Activated CD8-positive, alpha-beta memory T cell treated with anti-CD3 and anti-CD28 coated beads for 48 hours (primary cell): ENCODE results near the gene PRKCI.
"Not testable (repeated sequence)": the region's sequence is repeated elsewhere in the genome, so short reads cannot be mapped to it uniquely, and the experiment has no call there.

Experiments used
- DNase-seq, 3 experiments: peaks; one replicate each; pipeline ENCODE4 v3.0.0-alpha.2; 2020; ENCODE audit warnings: low read depth in 2 of 3, low spot score in 2 of 3

The PRKCI gene

DNA sequence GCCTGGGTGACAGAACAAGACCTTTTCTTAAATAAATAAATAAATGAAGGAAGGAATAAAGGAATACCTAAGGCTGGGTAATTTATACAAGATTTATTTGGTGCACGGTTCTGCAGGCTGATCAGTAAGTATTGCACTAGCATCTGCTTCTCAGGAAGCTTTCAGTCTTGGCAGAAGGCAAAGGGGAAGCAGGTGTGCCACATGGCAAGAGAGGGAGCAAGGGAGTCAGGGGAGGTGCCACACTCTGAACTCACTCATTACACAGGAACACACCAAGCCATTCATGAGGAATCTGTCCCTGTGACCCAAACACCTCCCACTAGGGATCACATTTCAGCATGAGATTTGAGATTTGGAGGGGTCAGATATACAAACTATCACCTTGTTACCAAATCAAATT is 56.4 kb downstream of the PRKCI start:
- no peak for DNase-seq

DNA sequence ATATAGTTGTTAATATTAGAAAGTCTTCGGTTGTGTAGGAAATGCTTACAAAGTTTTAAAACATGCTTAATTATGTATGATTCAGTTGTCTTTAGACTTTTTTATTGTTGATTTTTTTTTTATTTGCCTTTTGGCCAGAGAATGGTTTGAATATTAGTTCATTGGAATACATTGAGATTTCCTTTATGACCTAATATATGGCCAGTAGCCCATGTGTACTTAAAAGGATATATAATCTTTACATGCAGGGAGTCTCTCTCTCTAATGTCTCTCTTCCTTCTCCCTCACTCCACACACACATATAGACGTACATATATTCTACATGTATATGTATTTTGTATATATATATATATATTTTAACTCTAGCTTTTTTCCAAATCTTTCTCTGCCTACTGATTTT is 68.0 kb downstream of the PRKCI start:
- no peak for DNase-seq

DNA sequence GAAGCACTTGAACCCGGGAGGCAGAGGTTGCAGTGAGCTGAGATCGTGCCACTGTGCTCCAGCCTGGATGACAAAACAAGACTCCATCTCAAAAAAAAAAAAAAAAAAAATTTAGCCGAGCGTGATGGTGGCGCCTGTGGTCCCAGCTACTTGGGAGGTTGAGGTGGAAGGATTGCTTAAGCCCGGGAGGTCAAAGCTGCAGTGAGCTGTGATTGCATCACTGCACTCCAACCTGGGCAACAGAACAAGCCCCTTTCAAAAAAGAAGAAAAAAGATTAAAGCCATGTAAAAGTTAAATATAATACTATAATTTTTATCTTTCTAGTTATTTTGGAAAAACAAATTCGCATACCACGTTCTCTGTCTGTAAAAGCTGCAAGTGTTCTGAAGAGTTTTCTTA is 73.4 kb downstream of the PRKCI start:
- no peak for DNase-seq

DNA sequence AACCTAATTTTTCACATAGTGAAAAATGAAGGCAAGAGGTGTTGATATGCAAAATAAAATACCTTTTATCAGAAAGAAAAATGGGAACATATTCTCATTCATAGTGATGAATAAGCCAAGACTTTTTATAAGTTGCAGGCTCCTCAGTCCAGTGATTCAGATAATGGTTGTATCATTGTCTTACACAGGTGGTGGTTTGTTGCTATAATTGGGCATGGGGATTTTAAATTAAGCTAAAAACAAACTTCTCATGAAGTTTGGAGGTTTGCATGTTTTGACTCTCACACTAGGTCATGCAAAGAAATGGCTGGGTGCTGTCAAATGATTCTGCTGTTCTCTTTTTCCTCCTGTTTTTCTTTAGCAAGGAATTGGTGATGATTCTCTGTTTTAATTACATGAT is 74.5 kb downstream of the PRKCI start:
- DNase-seq = no peak

DNA sequence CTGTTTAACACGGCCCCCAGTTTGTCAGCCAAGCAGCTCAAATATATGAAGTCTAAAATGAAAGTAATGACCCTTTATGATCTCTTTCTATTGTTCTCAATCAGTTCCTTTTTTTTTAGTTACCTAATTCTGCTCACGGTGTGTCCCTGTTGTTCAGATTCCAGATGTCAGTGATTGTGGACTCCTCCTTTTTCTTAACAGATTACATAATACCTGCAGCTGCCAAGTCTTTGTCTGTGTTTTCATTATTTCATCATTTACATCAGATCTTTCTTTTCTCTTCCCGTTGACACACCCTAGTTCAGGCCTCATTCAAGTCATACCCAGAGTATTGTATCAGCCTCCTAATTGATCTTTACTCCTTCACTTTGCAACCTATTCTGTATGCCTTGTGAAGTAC is 79.2 kb downstream of the PRKCI start:
- no peak for DNase-seq

DNA sequence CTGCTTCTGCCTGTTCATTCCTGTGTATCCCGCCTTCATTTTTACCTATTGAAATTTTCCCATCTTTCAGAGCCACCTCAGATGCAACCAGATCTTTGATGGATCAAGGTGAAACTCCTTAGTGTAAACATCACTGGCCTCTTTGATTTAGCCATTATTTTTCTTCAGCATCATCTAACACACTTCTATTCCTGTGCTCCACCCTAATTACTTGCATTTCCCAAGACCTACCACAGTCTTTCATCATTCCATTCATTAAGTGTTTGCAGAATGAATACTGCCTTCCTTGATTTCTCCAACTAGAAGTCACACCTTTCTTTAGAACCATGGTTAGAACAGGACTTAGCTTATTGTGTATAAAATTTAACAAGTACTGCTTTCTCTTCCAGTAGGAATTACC is 79.8 kb downstream of the PRKCI start:
- no peak for DNase-seq

DNA sequence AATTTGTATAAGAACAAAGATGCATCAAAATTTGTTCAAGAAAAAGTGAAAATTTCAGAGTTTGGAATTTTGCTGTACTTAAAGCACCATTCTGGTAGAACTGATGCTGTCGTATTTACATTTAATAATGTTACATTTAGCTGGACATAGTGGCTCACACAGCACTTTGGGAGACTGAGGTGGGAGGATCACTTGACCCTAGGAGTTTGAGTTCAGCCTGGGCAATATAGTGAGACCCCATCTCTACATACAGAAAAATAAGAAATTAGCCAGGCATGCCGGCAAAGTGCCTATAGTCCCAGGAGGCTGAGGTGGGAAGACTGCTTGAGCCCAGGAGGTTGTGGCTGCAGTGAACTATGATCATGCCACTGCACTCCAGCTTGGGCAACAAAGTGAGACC is 83.8 kb downstream of the PRKCI start:
- DNase-seq = no peak

DNA sequence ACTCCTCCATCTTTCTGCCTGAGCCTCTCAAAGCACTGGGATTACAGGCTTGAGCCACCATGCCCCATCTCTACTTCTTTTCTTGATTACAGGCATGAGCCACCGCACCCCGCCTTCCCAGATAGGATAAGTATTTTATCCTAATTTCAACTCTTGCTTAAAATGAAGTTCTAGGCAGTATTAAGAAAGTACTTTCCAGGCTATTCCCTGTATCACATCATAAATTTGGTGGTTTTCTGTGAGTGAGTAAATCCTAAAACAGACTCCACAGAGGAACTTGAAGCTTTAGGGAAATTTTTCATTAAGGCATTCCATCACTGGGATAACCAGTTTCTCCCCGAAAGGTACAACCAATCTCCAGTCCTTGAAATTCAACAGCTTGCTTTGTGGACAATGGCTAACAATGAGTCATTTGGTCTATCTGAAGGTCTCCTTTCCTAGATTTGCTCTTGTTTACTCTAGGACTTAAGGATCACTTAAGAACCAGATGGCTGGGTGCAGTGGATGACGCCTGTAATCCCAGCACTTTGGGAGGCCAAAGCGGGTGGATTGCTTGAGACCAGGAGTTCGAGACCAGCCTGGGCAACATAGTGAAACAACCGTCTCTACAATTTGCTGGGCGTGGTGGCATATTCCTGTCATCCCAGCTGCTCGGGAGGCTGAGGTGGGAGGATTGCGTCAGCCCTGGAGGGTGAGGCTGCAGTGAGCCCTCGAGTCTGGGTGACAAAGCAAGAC is 85.6 kb downstream of the PRKCI start:
- no peak for DNase-seq

DNA sequence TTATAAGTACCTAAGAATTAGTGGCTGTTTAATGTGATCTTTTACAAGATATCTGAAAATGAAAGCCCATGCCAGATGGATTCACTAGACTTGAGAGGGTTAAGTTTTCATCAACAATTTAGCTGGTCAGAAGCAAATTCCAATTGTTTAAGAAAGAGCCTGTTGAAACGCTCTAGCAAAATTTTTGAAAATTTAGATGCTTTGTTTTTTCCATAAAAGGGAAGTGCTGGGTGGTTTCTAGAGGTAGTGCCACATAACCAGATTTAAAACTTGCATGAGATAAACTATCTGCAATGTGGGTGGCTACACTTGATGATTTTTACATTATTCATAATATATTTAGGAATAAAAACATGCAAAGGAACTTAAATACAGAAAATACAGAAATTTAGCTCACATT is 86.8 kb downstream of the PRKCI start:
- DNase-seq = no peak

DNA sequence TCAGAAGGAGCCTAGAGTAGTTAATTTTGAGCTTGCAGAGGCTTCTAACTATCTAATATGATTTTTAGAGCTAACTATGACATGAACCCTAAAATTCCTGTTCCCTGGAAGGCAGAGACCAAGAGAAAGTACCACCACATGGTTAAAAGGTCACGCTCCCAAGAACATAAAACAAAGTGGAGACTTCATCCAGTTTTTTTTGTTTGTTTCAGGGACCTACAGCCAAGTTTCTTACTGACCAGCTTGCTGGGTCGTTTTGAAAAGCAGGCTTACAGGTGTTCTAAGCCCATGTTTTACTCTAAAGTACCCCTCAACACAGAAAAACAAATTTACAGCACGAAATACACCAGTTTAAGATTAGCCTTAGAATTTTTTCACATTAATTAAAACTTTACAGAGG is 95.7 kb downstream of the PRKCI start:
- no peak for DNase-seq

DNA sequence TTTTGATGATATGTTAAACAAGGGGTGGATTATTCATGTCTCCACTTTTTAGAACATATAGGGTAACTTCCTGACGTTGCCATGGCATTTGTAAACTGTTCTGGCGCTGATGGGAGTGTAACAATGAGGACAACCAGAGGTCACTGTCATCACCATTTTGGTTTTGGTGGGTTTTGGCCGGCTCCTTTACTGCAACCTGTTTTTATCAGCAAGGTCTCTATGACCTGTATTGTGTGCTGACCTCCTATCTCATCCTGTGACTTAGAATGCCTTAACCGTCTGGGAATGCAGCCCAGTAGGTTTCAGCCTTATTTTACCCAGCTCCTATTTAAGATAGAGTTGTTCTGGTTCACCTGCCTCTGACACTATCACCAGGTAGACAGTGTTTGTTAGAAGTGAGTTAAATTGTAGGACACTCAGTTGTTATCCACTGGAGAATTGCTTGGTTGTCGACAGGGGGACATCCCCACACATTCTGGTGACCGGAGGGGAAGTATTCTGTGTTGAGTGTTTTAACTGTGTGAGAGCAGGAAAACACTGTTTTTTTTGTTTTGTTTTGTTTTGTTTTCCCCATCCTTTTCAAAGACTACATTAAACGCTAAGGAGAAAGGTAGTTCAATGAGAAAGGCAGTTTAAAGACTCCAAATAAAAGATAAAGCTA is 98.4 kb downstream of the PRKCI start:
- DNase-seq = no peak

DNA sequence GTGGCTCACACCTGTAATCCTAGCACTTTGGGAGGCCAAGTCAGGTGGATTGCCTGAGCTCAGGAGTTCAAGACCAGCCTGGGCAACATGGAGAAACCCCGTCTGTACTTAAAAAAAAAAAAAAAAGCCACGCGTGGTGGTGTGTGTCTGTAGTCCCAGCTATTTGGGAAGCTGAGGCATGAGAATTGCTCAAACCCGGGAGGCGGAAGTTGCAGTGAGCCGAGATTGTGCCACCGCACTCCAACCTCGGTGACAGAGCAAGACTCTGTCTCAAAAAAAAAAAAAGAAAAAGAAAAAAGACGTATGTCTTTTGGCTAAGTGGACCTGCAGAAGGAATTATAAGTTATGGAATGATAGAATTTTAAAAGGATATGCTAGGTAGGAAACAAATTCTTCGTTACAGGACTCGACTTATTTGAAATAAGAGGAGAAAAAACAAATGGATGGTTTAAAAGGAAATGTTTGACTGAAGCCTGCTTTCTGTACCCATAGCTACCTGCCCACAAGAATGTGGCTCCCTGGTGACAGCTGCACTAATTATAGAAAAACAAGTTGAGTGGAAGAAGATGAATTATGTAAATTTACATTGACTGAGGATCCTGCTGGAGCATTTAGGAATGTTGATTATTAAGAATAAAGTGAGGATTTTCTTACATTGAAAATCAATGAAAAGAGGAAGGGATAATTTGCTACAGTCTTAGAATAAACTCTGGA is 99.3 kb downstream of the PRKCI start:
- no peak for DNase-seq

DNA sequence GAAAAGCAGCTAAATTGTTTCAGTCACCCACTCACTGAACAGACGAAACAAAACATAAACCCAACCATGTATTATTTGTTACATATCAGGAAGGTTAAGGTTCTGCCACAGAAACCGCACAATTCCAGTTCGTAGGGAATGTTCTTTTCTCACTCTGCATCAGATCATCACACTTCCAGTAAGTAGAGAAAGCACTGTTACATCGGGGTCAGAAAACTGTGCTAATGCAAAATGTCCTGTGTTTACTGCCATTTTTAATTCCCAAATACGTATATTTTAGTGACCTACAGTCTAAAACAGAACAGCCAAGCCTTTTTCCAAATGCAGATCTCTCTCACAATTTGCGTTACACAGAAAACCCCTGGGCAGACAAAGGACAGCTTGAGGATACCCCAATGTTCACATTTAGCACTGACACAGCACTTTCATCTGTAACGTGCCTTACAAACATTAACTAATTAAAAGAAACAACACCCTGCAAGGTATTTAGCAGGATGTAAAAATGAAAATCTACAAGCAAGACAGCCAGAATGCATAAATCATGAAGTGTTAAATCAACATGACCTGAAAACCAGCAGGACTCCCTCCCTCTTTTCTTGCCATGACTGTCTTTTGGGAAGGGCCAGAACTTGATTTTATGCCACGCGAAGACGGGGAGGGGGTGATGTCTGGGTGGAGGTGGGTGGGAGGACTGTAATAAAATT is 100.5 kb downstream of the PRKCI start:
- no peak for DNase-seq

DNA sequence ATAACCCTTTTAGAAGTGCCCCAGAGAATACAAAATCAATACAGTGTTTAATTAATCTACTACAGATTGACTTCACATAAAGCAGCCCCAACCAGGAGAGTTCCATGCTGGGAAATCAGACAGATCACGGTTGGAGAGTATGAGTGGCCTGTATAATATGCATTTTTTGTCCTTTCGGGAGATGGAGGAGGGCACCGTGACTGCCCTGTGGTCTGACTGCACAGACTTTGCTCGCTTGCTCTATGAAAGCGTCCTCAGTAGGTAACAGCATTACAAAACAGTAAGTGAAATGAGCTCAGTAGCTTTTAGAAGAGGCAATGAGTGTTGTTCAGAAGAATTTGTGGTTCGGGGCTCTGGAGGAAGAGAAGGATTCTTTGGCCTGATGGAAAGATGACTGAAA is 101.1 kb downstream of the PRKCI start:
- no peak for DNase-seq

DNA sequence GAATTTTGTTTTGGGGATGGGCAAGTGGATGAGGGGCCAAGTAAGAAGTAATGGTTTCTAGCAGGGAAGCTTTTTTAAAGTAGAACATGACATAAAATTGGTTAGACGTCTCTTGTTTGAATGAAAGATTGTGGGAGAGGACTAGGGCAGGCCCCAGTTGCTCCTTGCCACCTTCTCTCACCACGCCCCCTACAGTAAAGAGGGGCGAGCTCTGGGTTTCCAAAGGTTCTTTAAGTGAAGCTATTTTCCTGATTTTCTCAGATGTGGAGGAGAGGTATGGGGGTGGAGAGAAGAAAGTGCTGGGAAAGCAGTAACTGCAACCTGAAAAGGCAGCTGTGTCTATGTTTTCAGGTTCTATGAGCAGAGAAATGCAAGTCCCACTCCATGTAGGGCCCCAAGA is 102.7 kb downstream of the PRKCI start:
- no peak for DNase-seq

DNA sequence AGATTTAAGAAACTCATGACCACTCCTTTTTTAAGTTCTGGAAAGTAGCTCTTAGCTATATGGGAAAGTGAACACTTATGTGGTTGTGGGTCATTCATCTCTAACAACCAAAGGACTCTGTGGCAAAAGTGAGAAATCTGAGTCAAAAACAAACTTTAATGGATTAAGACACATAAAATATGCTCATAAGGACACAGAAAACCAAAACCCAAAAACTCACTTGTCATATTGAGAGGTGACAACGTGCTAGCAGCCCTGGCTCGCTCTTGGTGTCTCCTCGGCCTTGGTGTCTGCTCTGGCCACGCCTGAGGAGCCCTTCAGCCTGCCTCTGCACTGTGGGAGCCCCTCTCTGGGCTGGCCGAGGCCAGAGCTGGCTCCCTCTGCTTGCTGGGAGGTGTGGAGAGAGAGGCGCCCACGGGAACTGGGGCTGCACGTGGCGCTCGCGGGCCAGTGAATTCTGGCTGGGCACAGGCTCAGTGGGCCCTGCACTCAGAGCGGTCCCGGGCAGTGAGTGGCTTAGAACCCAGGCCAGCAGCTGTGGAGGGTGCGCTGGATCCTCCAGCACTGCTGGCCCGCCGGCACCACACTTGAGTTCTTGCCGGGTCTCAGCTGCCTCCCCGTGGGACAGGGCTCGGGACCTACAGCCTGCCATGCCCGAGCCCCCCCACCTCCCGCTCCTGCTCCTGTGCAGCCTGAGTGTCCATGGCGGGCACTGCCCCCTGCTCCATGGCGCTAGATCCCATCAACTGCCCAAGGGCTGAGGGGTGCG is 105.0 kb downstream of the PRKCI start:
- no peak for DNase-seq

DNA sequence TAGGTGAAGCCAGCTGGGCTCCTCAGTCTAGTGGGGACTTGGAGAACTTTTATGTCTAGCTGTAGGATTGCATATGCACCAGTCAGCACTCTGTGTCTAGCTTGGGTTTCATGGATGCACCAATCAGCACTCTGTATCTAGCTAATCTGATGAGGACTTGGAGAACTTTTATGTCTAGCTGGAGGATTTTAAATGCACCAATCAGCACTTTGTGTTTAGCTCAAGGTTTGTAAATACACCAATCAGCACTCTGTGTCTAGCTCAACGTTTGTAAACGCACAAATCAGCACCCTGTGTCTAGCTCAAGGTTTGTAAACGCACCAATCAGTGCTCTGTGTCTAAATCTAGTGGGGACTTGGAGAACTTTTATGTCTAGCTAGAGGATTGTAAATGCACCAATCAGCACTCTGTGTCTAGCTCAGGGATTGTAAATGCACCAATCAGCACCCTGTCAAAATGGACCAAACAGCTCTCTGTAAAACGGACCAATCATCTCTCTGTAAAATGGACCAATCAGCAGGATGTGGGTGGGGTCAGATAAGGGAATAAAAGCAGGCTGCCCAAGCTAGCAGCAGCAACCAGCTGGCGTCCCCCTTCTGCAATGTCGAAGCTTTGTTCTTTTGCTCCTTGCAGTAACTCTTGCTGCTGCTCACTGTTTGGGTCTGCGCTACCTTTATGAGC is 105.8 kb downstream of the PRKCI start:
- DNase-seq = not testable (repeated sequence)

DNA sequence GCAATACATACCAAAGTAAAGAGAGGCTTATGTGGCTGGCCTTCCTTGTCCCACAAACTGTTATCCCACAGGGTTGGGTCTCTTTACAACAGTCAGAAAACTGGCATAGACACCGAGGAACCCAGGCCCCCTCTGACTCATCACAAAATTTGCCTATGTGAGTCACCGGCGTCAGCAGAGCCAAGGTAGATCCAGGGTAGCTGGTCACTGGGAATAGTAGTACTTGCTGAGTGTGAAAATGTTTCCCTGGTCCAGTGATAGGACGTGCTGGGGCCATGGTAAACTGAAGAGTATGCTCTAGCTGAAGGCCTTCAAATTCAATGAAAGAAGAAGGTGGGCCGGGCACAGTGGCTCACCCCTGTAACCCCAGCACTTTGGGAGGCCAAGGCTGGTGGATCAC is 108.1 kb downstream of the PRKCI start:
- no peak for DNase-seq

DNA sequence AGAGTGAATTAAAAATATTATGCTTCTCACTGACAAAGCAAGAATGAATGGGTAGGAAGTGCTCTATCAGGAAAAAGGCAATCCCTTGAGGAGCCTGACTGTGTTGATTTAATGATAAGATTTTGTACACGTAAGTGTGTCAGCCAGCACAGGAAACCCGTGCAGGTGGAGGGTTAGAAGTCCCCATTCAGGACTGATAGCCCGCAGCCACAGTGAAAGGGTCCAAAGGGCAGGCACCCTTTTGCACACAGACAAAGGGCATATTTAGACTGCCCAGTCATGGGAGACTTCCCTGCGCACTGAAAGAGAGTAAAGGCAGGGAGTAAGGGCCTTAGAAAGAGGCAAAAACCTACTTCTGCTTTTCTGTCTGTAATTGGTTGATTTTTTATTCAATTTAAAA is 108.9 kb downstream of the PRKCI start:
- no peak for DNase-seq

DNA sequence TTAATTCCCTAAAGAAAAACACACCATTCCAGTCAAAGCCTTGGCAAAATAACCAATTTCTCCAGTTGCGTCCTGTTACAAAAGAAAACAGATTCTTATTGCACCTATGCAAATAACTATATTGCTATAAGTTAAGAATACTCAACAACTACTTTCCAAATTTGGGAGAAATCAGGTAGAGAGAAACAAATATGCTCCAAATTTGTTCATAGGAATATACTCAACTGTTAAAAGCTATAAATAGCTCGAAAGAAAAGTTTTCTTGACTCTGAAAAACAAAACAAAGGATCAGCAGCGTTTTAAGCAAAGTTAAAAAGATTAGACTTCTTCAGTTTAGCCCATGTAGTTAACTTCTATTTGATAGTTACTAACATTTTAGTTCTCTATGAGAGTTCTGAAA is 115.2 kb downstream of the PRKCI start:
- no peak for DNase-seq
